Activated CD8-positive, alpha-beta memory T cell treated with anti-CD3 and anti-CD28 coated beads for 4 hours (primary cell): ENCODE measurements around the gene CHST3.
"Not testable (repeated sequence)": the region's sequence is repeated elsewhere in the genome, so short reads cannot be mapped to it uniquely, and the experiment has no call there.

Experiments
- DNase-seq, 2 donors: peaks; one replicate each; pipeline ENCODE4 v3.0.0-alpha.2; 2020; ENCODE audit warnings: low read depth in 2 of 2

Gene CHST3

DNA sequence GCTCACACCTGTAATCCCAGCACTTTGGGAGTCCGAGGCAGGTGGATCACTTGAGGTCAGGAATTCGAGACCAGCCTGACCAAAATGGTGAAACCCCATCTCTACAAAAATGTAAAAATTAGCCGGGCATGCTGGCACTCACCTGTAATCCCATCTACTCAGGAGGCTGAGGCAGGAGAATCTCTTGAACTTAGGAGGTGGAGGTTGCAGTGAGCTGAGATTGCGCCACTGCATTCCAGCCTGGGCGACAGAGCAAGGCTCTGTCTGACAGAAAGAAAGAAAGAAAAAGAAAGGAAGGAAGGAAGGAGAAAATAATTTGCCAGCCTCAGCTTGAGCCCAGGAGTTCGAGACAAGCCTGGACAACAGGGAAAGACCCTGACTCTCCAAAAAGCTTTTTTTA is 24.7 kb downstream of the CHST3 start:
- DNase-seq = not testable (repeated sequence)

DNA sequence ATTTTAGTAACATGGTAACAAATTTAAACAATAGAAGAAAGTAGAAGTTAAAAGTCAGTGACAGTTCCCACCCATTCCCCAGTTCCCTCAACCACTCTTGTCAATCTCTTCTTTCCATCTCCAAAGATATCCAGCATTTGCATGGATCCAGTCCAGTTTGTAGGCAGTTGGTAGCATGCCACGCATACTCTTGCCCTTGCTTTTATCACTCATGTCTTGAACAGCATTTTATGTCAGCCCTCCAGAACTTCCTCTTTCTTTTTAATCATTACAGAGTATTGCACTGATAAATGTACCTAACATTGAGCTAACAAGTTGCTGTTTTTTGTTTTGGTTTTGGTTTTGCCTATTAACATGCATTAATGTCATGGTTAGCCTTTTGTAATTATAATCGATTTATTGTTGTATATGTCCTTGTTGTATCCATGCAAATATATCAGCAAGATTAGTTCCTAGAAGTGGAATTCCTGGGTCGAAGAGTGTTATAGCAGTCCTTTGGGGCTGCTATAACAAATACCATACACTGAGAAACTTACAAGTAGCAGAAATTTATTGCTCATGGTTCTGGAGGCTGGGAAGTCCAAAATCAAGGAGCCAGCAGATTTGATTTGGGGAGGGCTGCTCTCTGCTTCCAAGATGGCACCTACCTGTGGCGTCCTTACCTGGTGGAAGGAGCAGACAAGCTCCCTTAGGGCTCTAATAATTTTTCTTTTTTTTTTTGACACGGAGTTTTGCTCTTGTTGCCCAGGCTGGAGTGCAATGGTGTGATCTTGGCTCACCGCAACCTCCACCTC is 25.7 kb downstream of the CHST3 start:
- DNase-seq = no peak

DNA sequence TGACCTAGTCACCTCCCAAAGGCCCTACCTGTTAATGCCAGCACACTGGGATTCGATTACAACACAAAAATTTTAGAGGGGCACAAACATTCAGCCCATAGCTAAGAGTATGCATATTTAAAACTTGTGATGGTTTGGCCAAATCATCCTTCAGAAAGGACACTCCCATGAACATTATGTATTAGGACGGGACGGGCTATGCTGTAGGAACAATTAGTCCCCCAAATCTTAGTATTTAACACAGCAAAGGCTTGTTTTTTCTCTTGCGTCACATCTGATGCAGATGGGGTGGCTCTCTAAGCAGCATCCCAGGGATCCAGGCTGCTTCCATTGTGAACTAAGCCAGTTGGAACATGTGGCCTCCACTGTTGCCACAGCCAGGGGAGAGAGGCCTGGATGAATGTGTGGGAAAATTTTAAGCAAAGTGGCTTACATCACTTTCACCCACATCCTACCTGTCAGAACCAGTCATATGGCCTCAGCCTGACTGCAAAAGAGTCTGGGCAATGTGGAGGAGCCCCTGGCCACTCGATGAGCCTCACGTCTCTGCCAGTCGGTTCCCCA is 26.6 kb downstream of the CHST3 start:
- DNase-seq = no peak

DNA sequence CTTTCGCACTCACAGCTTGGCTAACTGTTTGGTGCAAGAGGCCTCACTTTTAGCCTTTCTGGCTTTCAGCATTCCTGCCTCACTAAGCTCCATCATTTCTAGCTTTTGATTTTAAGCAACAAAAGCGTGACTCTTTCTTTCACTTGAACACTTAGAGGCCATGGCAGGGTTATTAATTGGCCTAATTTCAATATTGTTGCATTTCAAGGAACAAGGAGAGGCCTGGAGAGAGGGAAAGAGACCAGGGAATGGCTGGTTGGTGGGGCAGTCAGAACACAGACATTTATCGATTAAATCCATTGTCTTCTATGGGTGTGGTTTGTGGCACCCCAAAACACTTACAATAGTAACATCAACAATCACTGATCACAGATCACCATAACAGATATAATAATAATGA is 31.3 kb downstream of the CHST3 start:
- no peak for DNase-seq

DNA sequence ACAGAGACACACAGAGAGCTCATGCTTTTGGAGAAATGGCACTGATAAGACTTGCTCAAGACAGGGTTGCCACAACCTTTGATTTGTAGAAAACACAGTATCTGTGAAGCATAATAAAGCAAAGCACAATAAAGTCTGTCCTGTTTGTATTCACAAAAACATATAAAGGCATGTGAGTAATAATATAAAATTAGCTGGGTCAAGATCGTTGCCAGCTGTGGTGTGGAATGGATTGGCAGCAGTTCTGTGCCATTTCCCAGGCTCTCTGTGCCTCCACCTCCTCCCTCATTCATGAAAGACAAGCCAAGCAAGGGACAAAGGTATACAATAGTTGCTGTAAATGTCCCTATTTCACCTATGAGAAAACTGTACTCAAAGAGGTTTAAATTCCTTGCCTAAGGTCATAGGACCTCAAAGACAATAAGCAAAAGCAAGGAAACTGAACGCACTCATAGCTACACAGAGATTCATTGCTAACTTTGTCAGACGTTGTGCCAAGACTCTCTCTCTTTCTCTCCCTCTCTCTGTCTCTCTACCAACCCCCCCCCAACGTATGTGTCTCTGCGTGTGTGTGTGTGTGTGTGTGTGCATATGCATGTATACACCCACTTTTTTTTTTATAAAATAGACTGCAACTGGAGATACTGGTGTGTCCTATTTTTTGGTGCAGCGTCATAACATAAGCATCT is 31.8 kb downstream of the CHST3 start:
- DNase-seq = no peak

DNA sequence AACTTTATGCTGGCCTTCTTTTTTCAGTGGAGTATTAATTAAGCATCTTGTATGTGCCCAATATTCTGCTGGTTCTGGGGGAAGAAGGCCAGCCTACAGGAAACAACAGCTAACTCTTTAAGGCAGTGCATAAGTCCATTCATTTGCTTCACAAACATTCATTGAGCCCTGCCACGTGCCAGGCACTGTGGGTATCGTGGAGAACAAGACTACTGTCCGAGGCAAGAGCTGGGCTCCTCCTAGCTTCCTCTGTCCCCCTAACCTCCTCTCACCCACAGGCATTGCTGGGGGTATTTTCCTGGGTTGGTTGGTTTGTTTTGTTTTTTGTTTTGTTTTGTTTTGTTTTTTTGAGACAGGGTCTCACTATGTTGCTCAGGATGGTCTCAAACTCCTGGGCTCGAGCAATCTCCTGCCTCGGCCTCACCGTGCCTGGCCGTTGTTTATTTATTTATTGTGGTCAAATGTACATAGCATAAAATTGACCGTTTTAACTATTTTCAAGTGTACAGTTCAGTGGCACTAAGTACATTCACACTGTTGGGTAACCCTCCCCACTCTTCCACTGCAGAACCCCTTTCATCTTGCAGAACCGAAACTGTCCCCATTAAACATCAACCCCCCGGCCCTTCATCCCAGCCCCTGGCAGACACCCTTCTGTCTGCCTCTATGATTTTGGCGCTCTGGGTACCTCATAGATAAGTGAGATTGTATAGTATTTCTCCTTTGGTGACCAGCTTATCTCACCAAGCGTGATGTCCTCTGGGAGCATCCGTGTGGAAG is 32.6 kb downstream of the CHST3 start:
- DNase-seq = no peak

DNA sequence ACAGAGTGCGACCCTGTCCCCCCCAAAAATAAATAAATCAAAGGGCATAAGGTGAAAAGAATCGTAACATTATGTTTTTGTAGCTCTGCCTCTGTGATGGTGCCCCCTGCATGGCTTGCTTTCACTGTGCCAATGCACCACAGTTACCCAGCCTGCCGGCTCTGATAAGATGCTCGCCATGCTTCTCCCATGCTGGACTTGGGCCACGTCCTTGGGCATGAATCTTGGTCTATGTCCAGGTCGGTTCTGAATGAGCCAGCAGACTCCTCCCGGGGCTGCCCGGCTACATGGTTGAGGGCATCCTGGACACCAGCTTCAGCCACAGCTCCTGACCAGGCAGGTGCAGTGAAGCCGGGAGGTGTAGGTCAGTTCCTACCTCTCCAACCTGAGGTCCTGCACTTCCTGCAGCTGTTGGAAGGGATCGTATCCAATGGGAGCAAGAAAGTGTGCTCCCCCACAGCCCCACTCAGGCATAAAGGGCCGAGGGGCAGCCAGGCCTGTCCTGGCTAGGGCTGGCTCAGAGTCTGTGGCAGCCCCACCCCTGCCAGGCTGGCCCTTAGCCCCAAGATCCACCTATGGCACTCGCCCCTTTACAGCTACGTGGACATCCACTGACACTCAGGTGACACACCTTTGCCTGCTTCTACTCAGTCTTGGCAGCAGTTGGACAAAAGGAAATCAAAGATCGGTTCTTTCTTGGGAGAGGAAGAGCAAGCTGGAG is 34.1 kb downstream of the CHST3 start:
- no peak for DNase-seq

DNA sequence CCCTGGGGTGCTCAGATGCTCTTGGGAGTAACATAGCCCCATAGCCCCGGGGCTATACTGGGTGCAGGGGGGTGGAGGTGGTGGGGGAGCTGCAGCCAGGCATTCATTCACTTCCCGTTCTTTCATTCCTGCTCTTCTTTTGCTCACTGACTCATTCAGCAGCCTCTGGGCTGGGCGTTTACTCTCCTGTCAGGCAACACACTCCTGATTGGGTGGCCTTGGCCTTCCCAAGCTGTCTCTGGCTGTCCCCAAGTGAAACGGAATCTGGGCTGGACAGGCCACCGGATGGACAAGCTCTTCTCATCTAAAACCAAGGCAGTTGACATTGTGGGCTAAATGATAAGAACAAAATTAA is 34.6 kb downstream of the CHST3 start:
- DNase-seq = no peak

DNA sequence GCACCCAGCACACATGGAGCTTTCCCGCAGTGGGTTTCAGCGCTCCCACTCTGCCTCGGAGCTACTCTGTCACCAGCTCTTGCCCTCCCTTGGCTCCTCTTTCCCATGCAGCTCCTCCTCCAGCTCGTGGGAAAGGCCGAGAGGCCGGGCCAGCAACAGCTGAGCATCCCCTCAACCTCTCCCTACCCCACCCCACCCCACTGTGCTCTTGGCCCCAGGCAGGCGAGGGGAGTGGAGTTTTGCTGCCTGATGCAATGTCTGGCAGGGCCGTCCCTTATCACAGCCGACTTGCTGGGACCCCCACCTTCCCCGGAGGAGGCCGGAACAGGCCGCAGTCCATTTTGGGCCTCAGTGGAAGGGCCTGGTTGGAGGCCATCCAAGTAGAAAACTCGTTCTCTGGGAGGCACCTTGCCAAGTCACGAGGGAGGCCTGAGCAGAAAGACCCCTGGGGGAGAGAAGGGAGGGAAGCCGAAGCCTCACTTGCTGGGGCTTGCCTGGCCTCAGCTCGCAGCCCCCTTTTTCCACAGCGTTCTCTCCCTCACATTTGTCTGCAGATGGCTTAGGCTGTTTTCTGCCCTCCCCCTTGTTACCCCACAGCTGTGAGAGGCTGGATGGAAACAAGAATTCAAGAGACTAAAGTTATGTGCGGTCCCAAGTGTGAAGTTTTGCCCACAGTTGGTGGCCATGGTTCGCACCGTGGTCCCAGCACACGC is 35.3 kb downstream of the CHST3 start:
- DNase-seq = no peak

DNA sequence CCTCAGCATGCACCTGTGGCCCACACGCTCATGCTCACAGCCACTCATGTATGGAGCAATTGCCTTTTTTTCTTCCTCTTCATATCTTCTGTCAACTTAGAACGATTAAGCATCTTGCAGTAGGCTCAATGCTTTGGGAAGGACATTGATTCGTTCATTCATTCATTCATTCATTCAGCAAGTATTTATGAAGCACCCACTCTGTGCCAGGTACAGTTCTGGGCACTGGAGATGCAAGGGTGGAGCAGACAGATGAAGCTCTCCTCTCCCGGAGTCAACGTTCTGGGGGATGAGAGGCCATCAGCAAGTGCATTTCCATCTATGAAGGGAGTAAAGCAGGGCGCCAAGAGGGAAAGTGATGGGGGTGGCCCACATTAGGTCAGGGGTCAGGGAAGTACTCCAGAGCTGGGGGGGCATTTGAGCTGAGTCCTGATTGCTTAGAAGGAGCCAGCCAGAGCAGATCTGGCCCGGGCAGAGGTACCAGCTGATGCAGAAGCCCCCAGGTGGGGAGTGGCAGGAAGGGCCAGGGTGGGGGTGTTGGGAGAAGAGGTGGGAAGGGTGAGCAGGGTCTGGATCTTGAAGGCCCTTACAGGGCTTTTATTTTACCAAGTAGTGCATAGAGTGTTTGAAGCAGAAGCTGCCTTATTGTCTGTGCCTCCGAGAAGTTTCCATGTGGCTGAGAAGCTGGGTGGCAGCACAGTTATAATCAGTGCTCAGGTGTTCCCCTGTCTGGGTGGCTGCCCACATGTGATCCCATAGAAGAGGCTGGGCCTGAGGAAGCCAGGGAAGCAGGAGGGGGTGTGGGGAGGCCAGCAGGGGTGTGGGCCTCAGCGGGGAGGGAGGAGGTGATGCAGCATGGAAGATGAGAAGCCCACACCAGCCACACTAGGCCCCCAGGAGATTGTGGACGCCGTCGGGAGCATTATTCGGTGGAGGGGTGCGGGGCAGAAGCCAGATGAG is 36.2 kb downstream of the CHST3 start:
- no peak for DNase-seq

DNA sequence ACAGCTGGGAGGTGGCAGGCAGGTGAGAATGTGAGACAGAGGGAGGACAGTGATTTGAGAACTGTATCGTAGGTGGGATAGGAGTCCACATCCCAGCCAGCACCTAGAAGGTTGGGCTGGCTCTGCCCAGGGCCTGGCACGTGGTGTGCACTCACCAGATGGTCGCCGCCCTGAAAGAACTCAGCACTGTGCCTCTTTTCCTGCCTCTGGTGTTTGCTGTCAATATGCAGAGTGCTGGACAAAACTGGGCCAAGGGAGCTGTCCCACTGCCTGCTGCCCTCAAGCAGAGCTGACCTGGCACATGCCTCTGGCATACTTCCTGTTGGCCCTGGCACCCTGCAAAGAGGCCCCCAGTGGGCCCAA is 36.8 kb downstream of the CHST3 start:
- no peak for DNase-seq

DNA sequence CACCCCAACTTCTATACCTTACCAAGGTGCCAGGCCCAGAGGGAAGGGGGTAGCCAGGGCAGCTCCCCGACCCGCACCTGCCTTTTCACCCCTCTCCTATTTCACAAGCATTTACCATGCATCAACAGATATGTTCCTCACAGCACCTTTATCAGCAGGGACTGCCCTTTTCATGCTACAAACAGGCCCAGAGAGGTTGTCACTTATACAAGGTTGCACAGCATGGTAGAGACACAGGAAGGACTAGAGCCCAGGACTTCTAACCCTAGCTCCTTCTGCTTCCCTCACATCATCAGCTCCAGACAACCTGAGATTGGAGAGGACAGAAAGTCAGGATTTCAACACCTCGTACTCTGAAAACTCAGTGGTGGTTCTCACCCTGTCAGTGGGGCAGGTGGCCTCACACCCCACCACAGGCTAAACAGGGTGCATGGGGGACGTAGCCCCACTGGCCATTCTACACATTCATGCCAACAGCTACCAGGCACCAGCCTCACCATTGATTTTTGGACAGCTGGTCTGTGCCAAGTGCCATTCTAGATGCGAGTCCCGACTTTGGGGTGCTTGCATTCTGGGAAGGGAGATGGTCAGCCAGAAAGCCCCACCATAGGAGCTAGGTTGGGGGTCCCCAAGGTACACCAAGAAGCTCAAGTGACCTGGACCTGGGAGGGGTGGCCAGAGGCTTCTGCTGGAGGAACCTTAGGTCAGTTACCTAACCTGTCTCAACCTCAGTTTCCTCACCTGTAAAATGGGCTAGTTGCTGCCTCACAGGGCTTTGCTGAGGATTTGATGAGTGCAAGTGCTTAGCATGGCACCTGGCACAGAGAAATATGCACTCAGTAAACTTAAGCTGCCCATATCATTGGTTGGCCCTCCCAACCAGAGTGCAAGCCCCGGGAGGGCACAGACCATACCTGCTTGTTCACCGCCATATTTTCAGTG is 38.4 kb downstream of the CHST3 start:
- no peak for DNase-seq

DNA sequence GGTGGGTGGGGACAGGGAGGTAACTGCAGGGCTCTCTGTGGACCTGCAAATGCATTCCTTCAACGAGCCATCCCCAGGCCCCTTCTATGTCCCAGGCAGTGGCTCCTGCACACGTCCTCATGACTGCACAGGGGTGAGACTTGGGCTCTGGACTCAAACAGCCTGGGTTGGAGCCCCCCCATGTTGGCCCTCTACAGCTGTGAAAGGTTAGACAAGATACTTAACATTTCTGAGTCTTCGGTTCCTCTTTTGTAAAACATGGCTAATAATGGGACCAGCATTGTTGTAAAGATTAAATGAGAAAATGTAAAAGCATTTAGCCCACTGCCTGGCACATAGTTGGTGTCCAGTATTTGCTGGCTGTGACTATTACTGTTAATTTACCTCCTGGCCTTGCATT is 41.8 kb downstream of the CHST3 start:
- no peak for DNase-seq

DNA sequence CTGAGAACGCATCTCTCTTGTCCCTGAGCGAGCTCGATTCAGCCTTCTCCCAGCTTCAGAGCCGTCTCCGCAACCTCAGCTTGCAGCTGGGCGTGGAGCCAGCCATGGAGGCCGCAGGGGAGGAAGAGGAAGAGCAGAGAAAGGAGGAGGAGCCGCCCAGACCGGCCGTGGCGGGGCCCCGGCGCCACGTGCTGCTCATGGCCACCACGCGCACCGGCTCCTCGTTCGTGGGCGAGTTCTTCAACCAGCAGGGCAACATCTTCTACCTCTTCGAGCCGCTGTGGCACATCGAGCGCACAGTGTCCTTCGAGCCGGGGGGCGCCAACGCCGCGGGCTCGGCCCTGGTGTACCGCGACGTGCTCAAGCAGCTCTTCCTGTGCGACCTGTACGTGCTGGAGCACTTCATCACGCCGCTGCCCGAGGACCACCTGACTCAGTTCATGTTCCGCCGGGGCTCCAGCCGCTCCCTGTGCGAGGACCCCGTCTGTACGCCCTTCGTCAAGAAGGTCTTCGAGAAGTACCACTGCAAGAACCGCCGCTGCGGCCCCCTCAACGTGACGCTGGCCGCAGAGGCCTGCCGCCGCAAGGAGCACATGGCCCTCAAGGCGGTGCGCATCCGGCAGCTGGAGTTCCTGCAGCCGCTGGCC is 43.2 kb downstream of the CHST3 start:
- DNase-seq = no peak

DNA sequence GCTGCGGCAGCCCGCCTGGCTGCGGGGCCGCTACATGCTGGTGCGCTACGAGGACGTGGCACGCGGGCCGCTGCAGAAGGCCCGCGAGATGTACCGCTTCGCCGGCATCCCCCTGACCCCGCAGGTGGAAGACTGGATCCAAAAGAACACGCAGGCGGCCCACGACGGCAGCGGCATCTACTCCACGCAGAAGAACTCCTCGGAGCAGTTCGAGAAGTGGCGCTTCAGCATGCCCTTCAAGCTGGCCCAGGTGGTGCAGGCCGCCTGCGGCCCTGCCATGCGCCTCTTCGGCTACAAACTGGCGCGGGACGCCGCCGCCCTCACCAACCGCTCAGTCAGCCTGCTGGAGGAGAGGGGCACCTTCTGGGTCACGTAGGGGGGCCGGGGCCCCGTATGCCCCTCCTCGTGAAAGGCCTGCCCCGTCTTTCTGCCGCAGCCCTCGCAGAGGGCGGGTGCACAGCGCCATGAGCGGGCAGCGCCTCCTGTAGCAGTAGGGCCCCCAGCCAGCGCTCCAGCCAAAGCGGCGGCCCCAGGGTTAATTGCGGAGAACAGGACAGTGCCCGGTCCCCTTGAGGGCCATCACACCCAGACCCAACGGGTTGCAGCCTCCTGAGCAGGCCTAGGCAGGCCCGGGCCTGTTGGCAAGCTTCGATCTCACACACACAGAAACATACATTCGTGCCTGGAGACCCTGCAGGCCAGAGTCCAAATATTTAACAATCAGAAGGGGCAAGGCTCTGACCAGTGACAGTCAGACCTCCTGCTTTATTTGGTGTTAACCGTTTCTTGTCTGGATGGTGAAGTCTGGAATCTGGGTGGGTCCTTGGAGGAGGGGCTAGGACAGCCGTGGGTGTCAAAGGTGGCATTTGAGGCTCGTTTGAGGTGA is 44.1 kb downstream of the CHST3 start:
- no peak for DNase-seq

DNA sequence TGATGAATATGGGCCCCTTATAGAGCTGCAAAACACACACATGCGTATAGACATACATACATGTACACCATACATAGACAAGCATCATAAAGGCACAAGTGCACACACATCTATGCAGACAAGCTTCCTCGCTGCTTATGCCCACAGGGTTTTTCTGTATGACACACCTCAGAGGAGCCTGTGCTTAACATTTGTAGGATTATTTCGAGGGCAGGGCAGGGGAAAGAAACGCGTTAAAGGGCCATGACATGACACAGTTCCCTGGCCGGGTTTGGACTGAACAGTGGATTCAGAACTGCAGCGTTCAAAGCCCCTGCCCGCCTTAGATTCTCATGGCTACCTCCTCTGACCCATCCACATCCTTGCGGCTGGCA is 44.8 kb downstream of the CHST3 start:
- DNase-seq = no peak

DNA sequence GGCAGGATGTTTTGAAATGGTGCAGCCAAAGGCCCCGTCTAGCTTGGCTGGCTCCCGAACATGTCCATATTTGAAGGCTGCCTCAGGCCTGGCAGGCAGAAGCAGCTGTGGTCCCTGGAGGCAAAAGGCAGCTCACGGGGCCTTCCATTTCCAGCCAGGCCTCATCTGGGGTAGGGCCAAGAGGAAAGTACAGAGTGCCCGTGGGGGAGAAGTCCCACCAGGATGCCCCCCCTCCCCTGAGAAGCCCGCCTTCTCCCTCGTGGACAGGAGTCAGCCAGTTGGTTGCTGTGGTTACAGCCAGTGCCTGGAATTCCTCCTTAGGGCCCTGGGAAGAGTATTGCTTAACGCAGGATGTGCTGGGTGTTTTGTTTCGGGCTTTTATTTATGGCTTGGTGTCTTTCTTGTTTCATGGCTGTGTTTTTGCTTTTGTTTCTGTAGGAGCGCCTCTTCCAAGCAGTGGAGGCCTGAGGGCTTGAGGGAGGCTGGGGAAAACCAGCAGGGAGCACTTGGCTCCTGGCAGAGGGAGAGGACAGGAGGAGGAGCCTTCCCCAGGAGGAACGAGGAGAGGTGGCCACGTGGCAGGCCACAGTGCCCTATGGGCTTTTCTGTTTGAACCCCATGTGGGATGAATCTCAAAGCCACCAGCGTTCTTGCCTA is 45.4 kb downstream of the CHST3 start:
- no peak for DNase-seq
